CD4-positive, alpha-beta T cell treated with Interleukin-12 subunit alpha and Interleukin-12 subunit beta, for 1 hour (primary cell): ENCODE data around the gene SIGLEC12.
"Not testable (repeated sequence)": the region's sequence is repeated elsewhere in the genome, so short reads cannot be mapped to it uniquely, and the experiment has no call there.

Experiments used
- DNase-seq: peaks from one replicate; pipeline ENCODE4 v3.0.0-alpha.2; 2020

Gene SIGLEC12

GRCh38 chr19:51457351-51458013 lies 44.1 kb downstream of the SIGLEC12 start:
- no peak for DNase-seq

DNA sequence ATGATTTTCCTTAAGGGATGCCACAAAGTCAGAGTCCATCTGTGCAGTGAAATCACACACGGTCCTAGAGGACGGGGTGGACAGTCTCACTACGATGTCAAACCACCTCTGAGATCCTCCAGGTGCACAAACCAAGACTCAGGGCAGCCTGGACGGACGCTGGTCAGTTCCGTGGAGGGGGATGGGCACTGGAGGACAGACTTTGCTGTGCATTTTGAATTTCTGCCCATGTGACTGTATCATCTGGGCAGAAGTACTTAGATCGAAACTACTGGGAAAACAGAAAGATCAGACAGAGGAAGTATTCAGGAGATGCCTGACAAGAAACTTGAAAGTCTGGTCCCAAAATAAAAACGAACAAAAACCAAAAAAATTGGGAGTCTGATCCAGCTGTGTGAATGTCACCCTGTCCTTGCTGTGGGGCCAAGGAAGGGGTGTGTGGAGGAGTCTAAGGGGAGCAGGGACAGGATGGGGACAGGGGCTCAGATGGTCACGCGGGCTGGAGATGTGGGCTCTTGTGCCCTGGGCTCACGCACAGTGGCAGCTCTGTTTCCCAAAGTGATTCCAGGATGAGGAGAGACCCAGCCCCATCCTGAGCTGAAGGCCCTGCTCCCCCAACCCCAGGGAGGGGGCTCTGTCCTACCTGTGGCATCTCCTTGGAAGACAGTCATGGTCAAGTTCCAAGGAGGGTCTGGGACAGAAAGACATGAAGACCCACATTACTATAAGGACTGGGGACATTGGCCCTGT lies 44.9 kb downstream of the SIGLEC12 start:
- no peak for DNase-seq

GRCh38 chr19:51450730-51451307 lies 50.8 kb downstream of the SIGLEC12 start:
- DNase-seq, result no peak

DNA sequence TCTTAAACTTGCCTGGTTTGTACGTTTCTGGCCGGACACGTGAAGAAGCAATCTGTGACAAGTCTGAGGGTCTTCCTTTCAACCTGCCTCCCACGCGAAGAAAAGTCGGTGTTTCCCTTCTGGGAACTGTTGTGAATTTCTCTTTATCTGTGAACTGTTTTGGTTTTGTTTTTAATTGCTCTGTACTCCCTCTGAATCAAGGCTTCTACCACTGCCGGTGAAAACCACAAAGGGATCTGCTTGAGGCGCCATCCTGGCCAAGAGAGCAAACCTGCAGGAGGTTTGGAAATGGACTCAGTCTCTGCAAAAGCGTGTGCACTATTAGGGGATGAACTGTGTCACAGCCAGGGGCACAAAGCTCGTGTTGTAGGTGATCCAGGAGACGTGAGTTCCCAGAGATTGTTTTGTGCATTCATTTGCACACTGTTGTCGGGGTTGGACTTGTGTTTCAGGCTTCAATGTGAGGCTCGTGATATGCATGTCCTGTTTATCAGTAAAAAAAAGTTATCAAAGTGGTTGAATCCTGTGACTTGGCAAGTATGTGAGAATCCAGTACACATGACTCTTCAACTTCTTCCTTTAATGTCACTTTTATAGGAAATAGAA lies 53.1 kb downstream of the SIGLEC12 start:
- DNase-seq, result peak; percentile 10

DNA sequence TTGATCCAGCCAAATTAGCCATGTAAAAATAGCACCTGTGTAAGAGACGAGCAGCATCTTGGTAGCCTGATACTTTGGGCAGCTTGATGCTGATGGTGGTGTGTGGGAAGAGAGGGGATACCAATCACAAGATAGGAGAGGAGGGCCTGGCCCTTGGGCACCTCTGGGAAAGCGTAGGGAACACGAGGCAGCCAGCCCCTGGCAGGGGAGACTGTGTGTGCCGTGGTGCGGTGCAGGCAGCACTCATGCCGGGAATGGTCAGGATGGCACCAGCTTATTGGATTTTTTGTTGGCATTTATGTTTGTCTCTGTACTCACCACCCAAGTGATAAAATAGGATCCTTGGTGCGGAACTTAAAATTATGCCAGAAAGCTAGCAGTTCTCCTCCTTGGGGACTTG lies 53.6 kb downstream of the SIGLEC12 start:
- no peak for DNase-seq

DNA sequence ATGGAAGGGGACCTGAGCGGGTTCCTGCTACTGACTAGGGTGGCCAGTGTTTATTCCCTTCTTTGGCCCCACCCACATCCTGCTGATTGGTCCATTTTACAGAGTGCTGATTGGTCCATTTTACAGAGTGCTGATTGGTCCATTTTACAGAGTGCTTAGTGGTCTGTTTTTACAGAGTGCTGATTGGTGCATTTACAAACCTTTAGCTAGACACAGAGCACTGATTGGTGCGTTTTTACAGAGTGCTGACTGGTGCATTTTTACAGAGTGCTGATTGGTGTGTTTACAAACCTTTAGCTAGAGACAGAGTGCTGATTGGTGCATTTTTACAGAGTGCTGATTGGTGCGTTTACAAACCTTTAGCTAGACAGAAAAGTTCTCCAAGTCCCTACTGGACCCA lies 54.1 kb downstream of the SIGLEC12 start:
- not testable (repeated sequence) for DNase-seq

DNA sequence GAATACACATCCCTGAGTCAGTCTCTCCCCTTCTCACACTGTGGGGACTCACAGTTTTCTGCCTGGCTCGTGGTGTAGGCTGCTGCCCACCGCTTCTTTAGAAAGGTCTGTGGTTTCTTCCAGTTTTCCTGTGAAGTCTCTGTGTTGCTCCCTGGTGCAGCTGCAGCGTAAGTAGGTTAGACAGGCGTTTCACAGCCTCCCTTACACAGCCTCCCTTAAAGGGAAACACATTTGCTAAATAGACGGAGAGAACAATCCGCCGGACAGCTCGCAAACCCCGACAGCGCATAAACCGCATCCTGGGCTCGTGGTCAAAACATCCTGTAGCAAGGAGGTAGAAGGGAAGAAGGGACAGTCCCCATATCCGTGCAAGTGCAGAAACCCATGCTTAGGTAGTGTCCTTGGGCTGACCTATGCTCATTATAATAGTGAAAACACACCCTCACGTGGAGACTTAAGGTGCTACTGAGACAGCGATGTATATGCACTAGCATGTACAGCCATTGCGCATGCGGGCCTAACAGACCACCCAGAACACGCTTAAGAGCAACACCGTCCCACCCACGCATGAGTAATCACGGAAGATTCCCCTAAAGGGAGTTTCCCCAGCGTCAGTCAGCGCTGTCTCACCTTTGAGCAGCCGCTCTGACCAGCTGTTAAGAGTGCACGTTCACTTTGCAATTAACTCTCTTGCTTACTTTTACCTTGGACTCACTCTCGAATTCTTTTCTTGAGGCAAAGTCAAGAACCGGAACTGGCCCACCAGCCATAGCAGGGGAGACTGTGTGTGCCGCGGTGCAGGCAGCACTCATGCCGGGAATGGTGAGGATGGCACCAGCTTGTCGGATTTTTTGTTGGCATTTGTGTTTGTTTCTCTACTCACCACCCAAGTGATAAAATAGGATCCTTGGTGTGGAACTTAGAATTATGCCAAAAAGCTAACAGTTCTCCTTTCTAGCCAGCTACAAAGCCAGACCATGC lies 59.9 kb downstream of the SIGLEC12 start:
- peak; percentile 85 for DNase-seq
